Keratinocyte (primary cell): ENCODE measurements around the gene MAEL. TPM values are rescaled to one million over a fixed set of nuclear protein-coding genes. Genes with fewer than 3 reads are reported as not detected.

Experiments
- DNase-seq: peaks from one replicate; pipeline ENCODE4 v3.0.0-alpha.2; 2011; ENCODE audit warnings: low read depth, missing footprints, low spot score
- FAIRE-seq: peaks from 2 replicates; lab custom pipeline; 2011; peaks lifted over from hg19 to GRCh38; lab: Jason Lieb, UNC
- H2AFZ ChIP-seq: 2 replicates; pipeline ENCODE4 v1.6.0; 2012; ENCODE audit warnings: low read length, control low read depth, inconsistent platforms; ENCODE audit not compliant: control insufficient read depth
- H3K27ac ChIP-seq: 2 replicates; pipeline ENCODE4 v1.5.1; 2011; ENCODE audit warnings: low read length; ENCODE audit not compliant: control insufficient read depth, insufficient read depth
- H3K27me3 ChIP-seq: 3 replicates; pipeline ENCODE4 v1.6.0; 2011; ENCODE audit warnings: low read length; ENCODE audit not compliant: control insufficient read depth, insufficient read depth; ENCODE audit errors: extremely low read depth
- H3K36me3 ChIP-seq, 2 experiments: 2 replicates in 1 of 2; 3 replicates in 1 of 2; pipeline ENCODE4 v1.5.1; 2011; ENCODE audit warnings: low read length in 2 of 2, mild to moderate bottlenecking in 1 of 2; ENCODE audit not compliant: control insufficient read depth in 2 of 2, insufficient read depth in 2 of 2; ENCODE audit errors: extremely low read depth in 1 of 2
- H3K4me1 ChIP-seq: 3 replicates; pipeline ENCODE4 v1.5.1; 2011; ENCODE audit warnings: low read length; ENCODE audit not compliant: control insufficient read depth, insufficient read depth; ENCODE audit errors: extremely low read depth
- H3K4me2 ChIP-seq: 3 replicates; pipeline ENCODE4 v1.6.0; 2011; ENCODE audit warnings: low read depth, low read length; ENCODE audit not compliant: control insufficient read depth, insufficient read depth; ENCODE audit errors: extremely low read depth
- H3K4me3 ChIP-seq, 3 experiments: fragments of 200-600 bp in 1 of 3; sonication (generic) in 1 of 3; 2 replicates in 2 of 3; 3 replicates in 1 of 3; pipeline ENCODE4 v1.5.1; 2011 to 2016; ENCODE audit warnings: low read length in 3 of 3, mild to moderate bottlenecking in 3 of 3, control low read depth in 2 of 3, inconsistent platforms in 1 of 3, low read depth in 1 of 3, mixed read lengths in 1 of 3, mixed run types in 1 of 3, moderate library complexity in 1 of 3; ENCODE audit not compliant: control insufficient read depth in 2 of 3, insufficient read depth in 2 of 3; ENCODE audit errors: extremely low read depth in 1 of 3
- H3K79me2 ChIP-seq: 2 replicates; pipeline ENCODE4 v1.6.0; 2012; ENCODE audit warnings: low read length; ENCODE audit not compliant: control insufficient read depth, insufficient read depth
- H3K9ac ChIP-seq: 3 replicates; pipeline ENCODE4 v1.6.0; 2011; ENCODE audit warnings: low read length; ENCODE audit not compliant: control insufficient read depth, insufficient read depth; ENCODE audit errors: extremely low read depth
- H3K9me1 ChIP-seq: 3 replicates; pipeline ENCODE4 v1.6.0; 2011; ENCODE audit warnings: low read length; ENCODE audit not compliant: control insufficient read depth, insufficient read depth; ENCODE audit errors: extremely low read depth
- H3K9me3 ChIP-seq: 2 replicates; pipeline ENCODE4 v1.5.1; 2012; ENCODE audit warnings: low read depth, low read length; ENCODE audit not compliant: control insufficient read depth
- H4K20me1 ChIP-seq: 3 replicates; pipeline ENCODE4 v1.6.0; 2011; ENCODE audit warnings: low read length; ENCODE audit not compliant: control insufficient read depth, insufficient read depth; ENCODE audit errors: extremely low read depth
- EZH2 ChIP-seq: IDR thresholded peaks from one replicate; pipeline ENCODE4 v1.6.1; 2012; ENCODE audit warnings: inconsistent platforms, mild to moderate bottlenecking, low read length, moderate library complexity
- dilution Hi-C: fragments of 300-500 bp; cut with MboI; formaldehyde crosslinking; loops from one replicate; pipeline ENCODE4 v1.7.0; 2020; ENCODE audit warnings: low sequenced_read_pairs; ENCODE audit not compliant: extremely low pct_ligation_motif_present
- polyA plus RNA-seq, 5 experiments: library from polyadenylated mRNA; depleted of rRNA in 3 of 5; stranded (reverse) in 3 of 5; stranded (forward) in 1 of 5; unstranded in 1 of 5; fragments of >200 nt; gene quantifications; 1 replicate in 1 of 5; 2 replicates in 3 of 5; 3 replicates in 1 of 5; pipeline versions ENCODE4 v1.2.1 to v1.2.3, GENCODE V29; 2011 to 2012; ENCODE audit warnings: missing spikeins in 2 of 5, low read depth in 1 of 5, low replicate concordance in 1 of 5
- small RNA-seq, 3 experiments: library from RNA; depleted of rRNA; stranded (forward); fragments of <200 nt; gene quantifications; one replicate each; pipeline ENCODE3, GENCODE V24; 2012; ENCODE audit warnings: low read depth in 3 of 3, low replicate concordance in 1 of 3; ENCODE audit not compliant: insufficient read length in 3 of 3
- TF ChIP-seq, protein P1 (sequence below), 3 experiments: IDR thresholded peaks in 1 of 3; conservative IDR thresholded peaks in 1 of 3; optimal IDR thresholded peaks in 1 of 3; 2 replicates in 2 of 3; 3 replicates in 1 of 3; pipeline versions ENCODE3 to v1.5.1; 2011; ENCODE audit warnings: low read length in 3 of 3, mild to moderate bottlenecking in 3 of 3, moderate library complexity in 2 of 3, control low read depth in 1 of 3, inconsistent platforms in 1 of 3; ENCODE audit not compliant: insufficient read depth in 2 of 3; ENCODE audit errors: extremely low read depth in 1 of 3

The MAEL gene
- polyA plus RNA-seq, 1 donor (not counting 4 experiments of a cell fraction or from before 2014, with no cell fraction given): not detected

DNA sequence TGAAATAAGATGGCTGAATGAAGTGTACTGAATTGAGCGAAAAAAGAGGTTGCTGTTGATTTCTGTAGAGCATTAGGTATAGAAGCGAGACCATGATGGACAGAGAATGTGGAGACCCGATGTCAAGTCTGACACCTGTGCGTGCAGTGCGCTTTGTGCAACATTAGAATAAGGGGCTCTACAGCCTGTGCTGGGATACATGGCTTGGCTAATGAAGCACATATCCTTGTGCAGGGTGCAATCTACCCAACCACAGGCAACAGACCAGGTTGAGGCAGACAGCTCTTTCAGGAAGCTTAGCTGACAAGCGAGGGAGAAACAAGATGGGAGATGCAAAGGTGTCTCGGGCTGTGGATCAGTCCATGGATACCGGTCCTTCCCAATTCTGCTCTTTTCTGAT is 82.2 kb downstream of the MAEL start:
- Histone ChIP-seq H3K4me1 (no peaks in the 10 kb centered on the region), H3K27ac (no peak overlapping the region), H3K9me1 (no peaks in the 10 kb centered on the region), H4K20me1 (no peaks in the 10 kb centered on the region), H3K9me3 (no peaks in the 10 kb centered on the region), H3K4me3 (no peak overlapping the region), H3K4me2 (no peak overlapping the region), H3K9ac (no peak overlapping the region), H3K79me2 (no peaks in the 10 kb centered on the region), H2AFZ (no peak overlapping the region), H3K36me3 (no peaks in the 10 kb centered on the region), H3K27me3 (peaks cover 13% of the 10 kb centered on the region)
- dilution Hi-C loops: loop anchor here (25.0 kb wide), 2 partner anchors 209 to 441 kb away; partner anchors contain the start of gene CD247
- FAIRE-seq: no peak
- TF ChIP-seq, protein P1, sequence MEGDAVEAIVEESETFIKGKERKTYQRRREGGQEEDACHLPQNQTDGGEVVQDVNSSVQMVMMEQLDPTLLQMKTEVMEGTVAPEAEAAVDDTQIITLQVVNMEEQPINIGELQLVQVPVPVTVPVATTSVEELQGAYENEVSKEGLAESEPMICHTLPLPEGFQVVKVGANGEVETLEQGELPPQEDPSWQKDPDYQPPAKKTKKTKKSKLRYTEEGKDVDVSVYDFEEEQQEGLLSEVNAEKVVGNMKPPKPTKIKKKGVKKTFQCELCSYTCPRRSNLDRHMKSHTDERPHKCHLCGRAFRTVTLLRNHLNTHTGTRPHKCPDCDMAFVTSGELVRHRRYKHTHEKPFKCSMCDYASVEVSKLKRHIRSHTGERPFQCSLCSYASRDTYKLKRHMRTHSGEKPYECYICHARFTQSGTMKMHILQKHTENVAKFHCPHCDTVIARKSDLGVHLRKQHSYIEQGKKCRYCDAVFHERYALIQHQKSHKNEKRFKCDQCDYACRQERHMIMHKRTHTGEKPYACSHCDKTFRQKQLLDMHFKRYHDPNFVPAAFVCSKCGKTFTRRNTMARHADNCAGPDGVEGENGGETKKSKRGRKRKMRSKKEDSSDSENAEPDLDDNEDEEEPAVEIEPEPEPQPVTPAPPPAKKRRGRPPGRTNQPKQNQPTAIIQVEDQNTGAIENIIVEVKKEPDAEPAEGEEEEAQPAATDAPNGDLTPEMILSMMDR (optimal IDR thresholded peaks at IDR 0.05 in 1 of 3, IDR thresholded peaks at IDR 0.05 in 1 of 3, conservative IDR thresholded peaks at IDR 0.05 in 1 of 3; ENCODE audit: extremely low read depth in 1 of 3, insufficient read depth in 2 of 3, low read length in 3 of 3): no peak
- TF ChIP-seq EZH2: no peak
- no peak for DNase-seq

Small RNAs within 50 kb of the gene (small RNA-seq; reads per million reads assigned to genes)
- gene RNA5SP65: 0.07 to 1.3 (median 1.0) reads per million in 3 experiments

Other genes starting within 250 kb of the MAEL start
- gene POGK, start 149.8 kb upstream of the MAEL start, polyA plus RNA-seq: 11.6 to 21.6 TPM (median 14.7 TPM) in 3 replicates
- 10.5 to 15.0 TPM (median 11.9 TPM) in 3 replicates for gene TADA1, start 113.0 kb upstream of the MAEL start, polyA plus RNA-seq
- gene ILDR2, start 13.7 kb upstream of the MAEL start, polyA plus RNA-seq: not detected in 3 replicates
- not detected in 3 replicates for gene GPA33, start 101.1 kb downstream of the MAEL start, polyA plus RNA-seq
- gene STYXL2, start 104.8 kb downstream of the MAEL start, polyA plus RNA-seq: not detected in 3 replicates
- gene POU2F1, start 231.6 kb downstream of the MAEL start, polyA plus RNA-seq: 3.2 to 5.9 TPM (median 4.1 TPM) in 3 replicates